Spinal cord (tissue), 10 donors: ENCODE results near the gene LRRC55. TPM values are rescaled to one million over a fixed set of nuclear protein-coding genes. Genes with fewer than 3 reads are reported as not detected.

Source experiments
- DNase-seq, 6 donors: peaks; one replicate each; pipeline versions ENCODE4 v3.0.0 to v3.0.0-alpha.2; 2013 to 2015; ENCODE audit warnings: low spot score in 6 of 6, low read depth in 4 of 6
- H3K27ac ChIP-seq: one replicate; pipeline ENCODE4 v1.5.1; 2013; ENCODE audit warnings: low read depth, low read length, control low read depth
- H3K27me3 ChIP-seq: one replicate; pipeline ENCODE4 v1.6.1; 2013; ENCODE audit warnings: low read length; ENCODE audit not compliant: control insufficient read depth, insufficient read depth
- H3K36me3 ChIP-seq: one replicate; pipeline ENCODE4 v1.6.1; 2013; ENCODE audit warnings: low read length; ENCODE audit not compliant: control insufficient read depth, insufficient read depth
- H3K4me1 ChIP-seq: one replicate; pipeline ENCODE4 v1.6.1; 2013; ENCODE audit warnings: low read length; ENCODE audit not compliant: control insufficient read depth, insufficient read depth
- H3K4me3 ChIP-seq: one replicate; pipeline ENCODE4 v1.5.1; 2013; ENCODE audit warnings: low read depth, low read length, control low read depth
- H3K9me3 ChIP-seq: one replicate; pipeline ENCODE4 v1.6.1; 2013; ENCODE audit warnings: low read length; ENCODE audit not compliant: control insufficient read depth, insufficient read depth
- WGBS: methylation state at CpG from one replicate; pipeline ENCODE4 v1.1.5; 2013; ENCODE audit warnings: missing lambda C conversion rate; ENCODE audit not compliant: insufficient coverage; 5-methylcytosine and 5-hydroxymethylcytosine counted together
- polyA plus RNA-seq, 2 donors: library from polyadenylated mRNA; unstranded; fragments of 120-200 nt; gene quantifications; one replicate each; pipeline ENCODE4 v1.2.1, GENCODE V29; 2013; ENCODE audit not compliant: insufficient read length in 2 of 2
- total RNA-seq, 2 donors: library from RNA; depleted of rRNA in 1 of 2; stranded (reverse); fragments of 120-200 nt in 1 of 2; fragments of >200 nt in 1 of 2; gene quantifications; one replicate each; pipeline versions ENCODE4 v1.2.3 to v1.2.4, GENCODE V29; 2013 to 2014
- donor health status: healthy.

Gene LRRC55
- total and polyA plus RNA-seq, 4 donors, result 8.7 to 39.3 (median 22.6) TPM

GRCh38 chr11:57210781-57211180 lies 29.0 kb downstream of the LRRC55 start:
- no peaks in the 10 kb centered on the region for H3K9me3 ChIP-seq
- no peak overlapping the region for H3K27ac ChIP-seq
- DNase-seq, result no peak
- H3K4me1 ChIP-seq, result peaks cover 22% of the 10 kb centered on the region
- WGBS, result 53% methylated on average over 1 of the region's 7 CpGs
- no peak overlapping the region for H3K4me3 ChIP-seq
- no peaks in the 10 kb centered on the region for H3K27me3 ChIP-seq
- no peaks in the 10 kb centered on the region for H3K36me3 ChIP-seq

DNA sequence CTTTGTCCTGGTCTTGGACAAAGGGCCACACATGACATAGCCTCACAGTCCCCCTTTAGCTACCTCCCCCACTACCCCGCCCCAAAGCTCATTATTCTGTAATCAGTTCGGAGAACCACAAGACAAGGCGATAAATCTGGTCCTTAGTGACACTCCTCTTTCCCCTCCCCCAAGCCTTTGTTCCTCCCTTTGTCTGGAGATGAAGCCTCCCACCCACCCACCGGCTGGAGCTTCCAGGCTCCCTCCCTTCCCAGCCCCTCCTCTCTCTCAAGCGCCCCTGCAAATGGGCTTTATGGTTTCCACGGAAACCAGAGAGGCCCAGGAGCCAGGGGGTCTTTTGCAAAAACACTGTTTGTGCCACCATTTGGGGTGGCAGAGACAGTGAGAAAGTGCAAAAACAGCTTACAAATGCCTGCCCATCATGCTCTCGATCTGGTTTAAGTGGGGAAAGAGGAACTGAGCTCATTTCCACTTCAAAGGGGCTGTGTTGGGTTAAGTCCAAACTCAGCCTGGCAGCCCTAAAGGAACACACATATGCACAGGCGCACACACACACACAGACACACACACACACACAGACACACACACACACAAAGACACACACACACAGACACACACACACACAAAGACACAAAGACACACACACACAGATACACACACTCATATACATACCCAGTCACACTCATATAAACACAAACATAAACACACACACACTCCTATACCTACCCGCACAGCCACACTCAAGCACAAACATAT lies 31.8 kb downstream of the LRRC55 start:
- no peak overlapping the region for H3K4me3 ChIP-seq
- H3K27me3 ChIP-seq, result no peaks in the 10 kb centered on the region
- peak overlapping the region; percentile 83 for H3K27ac ChIP-seq
- H3K36me3 ChIP-seq, result no peaks in the 10 kb centered on the region
- peaks cover 18% of the 10 kb centered on the region for H3K4me1 ChIP-seq
- H3K9me3 ChIP-seq, result no peaks in the 10 kb centered on the region
- 5% methylated on average over 8 of the region's 9 CpGs for WGBS
- DNase-seq, result peak in 5 of 6 donors; percentile 63 to 98 (median 76)

DNA sequence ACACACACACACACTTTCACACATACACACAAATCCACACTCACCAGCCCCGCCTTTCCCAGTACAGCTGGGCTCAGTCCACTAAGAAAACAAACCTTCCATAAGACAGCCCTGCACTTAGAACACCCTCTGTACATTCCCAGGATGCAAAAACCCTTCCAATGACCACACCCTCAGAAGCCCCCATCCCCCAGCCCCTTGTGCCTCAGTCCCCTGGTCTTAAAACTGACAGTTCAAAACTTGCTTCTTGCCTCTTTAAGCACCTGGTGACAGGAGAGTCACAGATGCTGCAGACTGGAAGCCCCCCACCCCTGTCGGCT lies 32.3 kb downstream of the LRRC55 start:
- peak overlapping the region; percentile 83 for H3K27ac ChIP-seq
- H3K4me3 ChIP-seq, result no peak overlapping the region
- no peaks in the 10 kb centered on the region for H3K9me3 ChIP-seq
- H3K36me3 ChIP-seq, result no peaks in the 10 kb centered on the region
- peaks cover 18% of the 10 kb centered on the region for H3K4me1 ChIP-seq
- DNase-seq, result peak in 2 of 6 donors; percentile 74 to 82
- H3K27me3 ChIP-seq, result no peaks in the 10 kb centered on the region
- 14% methylated on average over 2 of the region's 2 CpGs for WGBS

GRCh38 chr11:57214494-57214893 lies 32.7 kb downstream of the LRRC55 start:
- Histone ChIP-seq H3K27me3 (no peaks in the 10 kb centered on the region), H3K9me3 (no peaks in the 10 kb centered on the region), H3K27ac (peak overlapping the region; percentile 83), H3K4me1 (peaks cover 18% of the 10 kb centered on the region), H3K4me3 (no peak overlapping the region), H3K36me3 (no peaks in the 10 kb centered on the region)
- WGBS, result no CpG with 5 or more reads among the region's 3 CpGs
- DNase-seq, result no peak

- Histone ChIP-seq H3K27ac (no peak overlapping the region), H3K36me3 (no peaks in the 10 kb centered on the region), H3K4me1 (peaks cover 18% of the 10 kb centered on the region), H3K4me3 (no peak overlapping the region), H3K9me3 (no peaks in the 10 kb centered on the region), H3K27me3 (no peaks in the 10 kb centered on the region)
- WGBS, result no CpG with 5 or more reads among the region's 4 CpGs
- DNase-seq, result no peak
Observed at GRCh38 chr11:57216463-57216862, 34.7 kb downstream of the LRRC55 start.

- DNase-seq, result no peak
- Histone ChIP-seq H3K36me3 (no peaks in the 10 kb centered on the region), H3K27ac (no peak overlapping the region), H3K4me1 (peaks cover 18% of the 10 kb centered on the region), H3K9me3 (no peaks in the 10 kb centered on the region), H3K27me3 (no peaks in the 10 kb centered on the region), H3K4me3 (no peak overlapping the region)
- 51% methylated on average over 4 of the region's 4 CpGs for WGBS
Observed at GRCh38 chr11:57217053-57217452, 35.3 kb downstream of the LRRC55 start.

DNA sequence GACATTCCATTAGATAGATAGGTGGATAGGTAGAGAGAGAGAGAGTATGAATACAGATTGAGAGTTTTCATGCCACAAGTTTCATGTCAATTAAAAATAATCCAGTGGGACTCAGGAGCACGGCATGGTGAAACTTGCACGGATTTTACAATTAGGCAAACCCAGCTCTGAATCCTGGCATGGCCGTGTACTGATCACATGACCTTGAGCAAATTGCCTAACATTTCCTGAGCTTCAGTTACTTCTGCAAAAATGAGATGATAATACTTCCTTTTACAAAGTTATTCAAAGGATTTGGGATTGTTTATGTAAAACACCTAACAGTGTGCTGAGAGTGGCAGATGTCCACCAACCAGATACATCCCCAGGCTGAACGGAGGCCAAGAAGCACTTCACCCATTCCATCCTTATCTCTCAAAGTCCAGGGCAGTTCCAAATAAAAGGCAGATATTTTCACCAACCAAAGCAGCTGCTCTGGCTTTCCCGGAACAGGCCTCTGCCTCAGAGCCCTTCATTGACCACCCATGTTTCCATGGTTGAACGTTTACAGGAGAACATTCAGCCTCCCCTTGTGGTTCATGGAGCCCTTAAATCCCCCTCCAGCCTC lies 37.4 kb downstream of the LRRC55 start:
- Histone ChIP-seq H3K27ac (no peak overlapping the region), H3K4me3 (no peak overlapping the region), H3K36me3 (no peaks in the 10 kb centered on the region), H3K4me1 (peaks cover 6% of the 10 kb centered on the region), H3K9me3 (no peaks in the 10 kb centered on the region), H3K27me3 (no peaks in the 10 kb centered on the region)
- no peak for DNase-seq
- whole genome bisulfite sequencing, result 58% methylated on average over 6 of the region's 6 CpGs

DNA sequence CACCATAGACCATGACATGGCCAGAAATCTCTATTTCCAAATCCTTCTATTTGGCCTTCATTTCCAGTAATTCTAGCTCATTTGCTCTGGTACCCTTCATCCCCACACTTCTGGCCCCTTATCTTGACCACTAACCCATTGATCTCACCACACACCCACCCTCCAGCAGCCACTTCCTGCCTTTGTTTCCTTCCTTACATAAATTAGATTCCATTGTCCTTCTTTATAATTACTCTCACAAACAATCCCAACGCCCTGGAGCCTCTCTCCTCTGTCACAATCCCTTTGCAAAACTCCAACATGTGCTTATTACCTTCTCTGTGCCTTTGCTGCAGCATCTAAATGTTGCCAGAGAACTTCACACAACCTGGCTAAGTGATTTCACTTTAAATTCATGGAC lies 40.5 kb downstream of the LRRC55 start:
- Histone ChIP-seq H3K27ac (no peak overlapping the region), H3K4me1 (no peaks in the 10 kb centered on the region), H3K27me3 (no peaks in the 10 kb centered on the region), H3K4me3 (no peak overlapping the region), H3K9me3 (no peaks in the 10 kb centered on the region), H3K36me3 (no peaks in the 10 kb centered on the region)
- no peak for DNase-seq
- 71% methylated on average over 1 of the region's 1 CpG for WGBS

DNA sequence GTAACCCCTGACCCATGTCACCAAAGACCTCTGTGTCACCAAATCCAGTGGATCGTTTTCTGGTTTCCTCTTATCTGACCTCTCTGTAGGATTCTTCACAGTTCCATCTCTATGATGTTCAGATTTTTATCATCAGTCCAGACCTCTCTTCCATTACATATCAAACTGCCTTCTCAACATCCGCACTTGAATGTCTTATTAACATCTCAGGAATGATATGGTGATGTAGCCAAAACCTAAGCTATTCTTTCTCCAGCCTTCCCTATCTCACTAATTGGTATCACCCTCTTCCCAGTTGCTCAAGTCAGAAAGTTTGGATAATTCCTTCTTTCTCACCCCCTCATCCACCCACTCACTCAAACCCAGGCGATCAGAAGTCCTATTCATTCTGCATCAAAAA lies 41.8 kb downstream of the LRRC55 start:
- 38% methylated on average over 2 of the region's 3 CpGs for WGBS
- H3K27me3 ChIP-seq, result no peaks in the 10 kb centered on the region
- H3K4me1 ChIP-seq, result no peaks in the 10 kb centered on the region
- no peaks in the 10 kb centered on the region for H3K9me3 ChIP-seq
- H3K27ac ChIP-seq, result no peak overlapping the region
- no peak for DNase-seq
- H3K4me3 ChIP-seq, result no peak overlapping the region
- H3K36me3 ChIP-seq, result no peaks in the 10 kb centered on the region

- Histone ChIP-seq H3K36me3 (no peaks in the 10 kb centered on the region), H3K27ac (no peak overlapping the region), H3K9me3 (no peaks in the 10 kb centered on the region), H3K4me1 (no peaks in the 10 kb centered on the region), H3K4me3 (no peak overlapping the region), H3K27me3 (no peaks in the 10 kb centered on the region)
- peak in 2 of 6 donors; percentile 60 to 72 for DNase-seq
- 5% methylated on average over 2 of the region's 2 CpGs for WGBS
Observed at GRCh38 chr11:57224128-57224527, 42.4 kb downstream of the LRRC55 start.
